ENCODE measurements around the gene UBXN6. TPM values are rescaled to one million over a fixed set of nuclear protein-coding genes. Genes with fewer than 3 reads are reported as not detected.

The UBXN6 gene
- total and polyA plus RNA-seq, 2 experiments from 2014 or later: 19.1 to 21.6 TPM

GRCh38 chr19:4415352-4415751 is 42.2 kb downstream of the UBXN6 start:
- Histone ChIP-seq H2AFZ (no peak overlapping the region), H3K27me3 (ENCODE audit: insufficient read depth) (no peaks in the 10 kb centered on the region), H4K20me1 (replicated peaks; ENCODE audit: insufficient read depth) (peaks cover 48% of the 10 kb centered on the region), H3K36me3 (ENCODE audit: insufficient read depth) (peaks cover 78% of the 10 kb centered on the region), H3K9me2 (ENCODE audit: insufficient read depth) (no peaks in the 10 kb centered on the region), H3K27ac (ENCODE audit: low read depth) (peak overlapping the region; percentile 85), H3K79me2 (replicated peaks; ENCODE audit: insufficient read depth) (peaks cover 100% of the 10 kb centered on the region), H3F3A (replicated peaks; ENCODE audit: low read depth) (peaks cover 13% of the 10 kb centered on the region; the same call in 1 of the 2 replicates), H3K4me3 (no peak overlapping the region), H3K4me1 (ENCODE audit: insufficient read depth) (peaks cover 36% of the 10 kb centered on the region), H3K4me2 (peak overlapping the region; percentile 25; the same call in 1 of the 2 replicates)
- no peaks in the 10 kb centered on the region for H3K9me3 Mint-ChIP-seq
- H3K4me1 Mint-ChIP-seq: peaks cover 41% of the 10 kb centered on the region
- H3K36me3 Mint-ChIP-seq (ENCODE audit: low read depth): peaks cover 96% of the 10 kb centered on the region
- ATAC-seq: peak; percentile 82
- H3K4me3 Mint-ChIP-seq: peak overlapping the region; percentile 55
- TF ChIP-seq CTCF (conservative IDR thresholded peaks at IDR 0.05; ENCODE audit: low read depth in 2 of 2): no peak
- TF ChIP-seq EZH2 (IDR thresholded peaks at IDR 0.05; ENCODE audit: low read depth, unreplicated experiment): no peak
- TF ChIP-seq ETS1 (IDR thresholded peaks at IDR 0.05): no peak
- TF ChIP-seq ZNF462 (CRISPR knock-in tag; IDR thresholded peaks at IDR 0.05): no peak
- no peak for TF ChIP-seq CREB1 (CRISPR knock-in tag; IDR thresholded peaks at IDR 0.05; ENCODE audit: low read depth)
- TF ChIP-seq STAT1 (IDR thresholded peaks at IDR 0.05; ENCODE audit: unreplicated experiment): no peak
- peaks cover 2% of the 10 kb centered on the region for H3K27me3 Mint-ChIP-seq (ENCODE audit: insufficient read depth, low read depth, poor library complexity)
- peak; percentile 57 for DNase-seq (ENCODE audit: low spot score)
- H3K27ac Mint-ChIP-seq: peak overlapping the region; percentile 91
